GM13977 (cell line): ENCODE results near the gene MMS19.
"Not testable (repeated sequence)": the region's sequence is repeated elsewhere in the genome, so short reads cannot be mapped to it uniquely, and the experiment has no call there.

Experiments
- DNase-seq: peaks from one replicate; pipeline ENCODE4 v3.0.0; 2012; ENCODE audit warnings: low spot score
- in situ Hi-C: fragments of 300-500 bp; cut with MboI; formaldehyde crosslinking; loops from one replicate; pipeline ENCODE4 v1.12.0; 2022; ENCODE audit warnings: low sequenced_read_pairs, low pct_unique_long_range_greater_than_20kb, mixed read lengths, inconsistent platforms; ENCODE audit not compliant: unreplicated experiment
- TF ChIP-seq, protein P1 (sequence below): IDR thresholded peaks from 2 replicates; pipeline ENCODE4 v1.5.1; 2012; ENCODE audit warnings: mild to moderate bottlenecking, control low read depth; ENCODE audit not compliant: insufficient read depth; ENCODE audit errors: extremely low read depth, missing control alignments

MMS19 gene

DNA sequence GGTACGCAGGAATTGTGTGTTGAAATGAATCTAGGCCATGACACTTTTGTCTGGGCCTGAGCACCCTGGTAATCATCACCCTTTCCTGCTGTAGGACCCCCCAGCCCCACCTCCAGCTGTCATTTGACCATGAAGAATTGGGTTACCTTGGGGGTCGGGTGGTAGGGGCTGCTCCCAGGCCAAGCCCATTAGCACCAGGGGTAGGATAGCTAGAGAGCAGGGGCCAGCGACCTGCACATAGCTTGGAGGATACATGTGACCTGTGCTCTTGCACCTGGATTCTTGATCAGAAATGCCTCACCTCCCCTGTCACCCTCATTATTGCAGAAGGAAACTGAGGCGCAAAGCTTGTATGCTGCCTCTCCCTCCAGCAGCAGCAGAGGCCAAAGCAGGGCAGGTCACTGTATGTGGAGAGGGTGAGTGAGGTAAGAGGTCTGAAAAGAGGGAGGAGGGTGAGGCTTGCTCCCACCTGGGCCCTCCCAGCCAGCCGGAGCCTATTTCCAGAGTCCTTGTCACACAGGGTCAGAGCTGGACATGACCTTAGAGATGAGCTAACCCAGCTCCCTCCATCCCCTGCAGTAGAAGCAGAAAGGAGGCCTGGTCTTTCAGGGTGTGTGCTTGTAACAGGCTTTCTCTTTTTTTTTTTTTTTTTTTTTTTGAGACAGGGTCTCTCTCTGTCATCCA, 39.1 kb upstream of the MMS19 start:
- in situ Hi-C loops: no loop called here
- TF ChIP-seq, protein P1, sequence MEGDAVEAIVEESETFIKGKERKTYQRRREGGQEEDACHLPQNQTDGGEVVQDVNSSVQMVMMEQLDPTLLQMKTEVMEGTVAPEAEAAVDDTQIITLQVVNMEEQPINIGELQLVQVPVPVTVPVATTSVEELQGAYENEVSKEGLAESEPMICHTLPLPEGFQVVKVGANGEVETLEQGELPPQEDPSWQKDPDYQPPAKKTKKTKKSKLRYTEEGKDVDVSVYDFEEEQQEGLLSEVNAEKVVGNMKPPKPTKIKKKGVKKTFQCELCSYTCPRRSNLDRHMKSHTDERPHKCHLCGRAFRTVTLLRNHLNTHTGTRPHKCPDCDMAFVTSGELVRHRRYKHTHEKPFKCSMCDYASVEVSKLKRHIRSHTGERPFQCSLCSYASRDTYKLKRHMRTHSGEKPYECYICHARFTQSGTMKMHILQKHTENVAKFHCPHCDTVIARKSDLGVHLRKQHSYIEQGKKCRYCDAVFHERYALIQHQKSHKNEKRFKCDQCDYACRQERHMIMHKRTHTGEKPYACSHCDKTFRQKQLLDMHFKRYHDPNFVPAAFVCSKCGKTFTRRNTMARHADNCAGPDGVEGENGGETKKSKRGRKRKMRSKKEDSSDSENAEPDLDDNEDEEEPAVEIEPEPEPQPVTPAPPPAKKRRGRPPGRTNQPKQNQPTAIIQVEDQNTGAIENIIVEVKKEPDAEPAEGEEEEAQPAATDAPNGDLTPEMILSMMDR: no peak
- DNase-seq: no peak

DNA sequence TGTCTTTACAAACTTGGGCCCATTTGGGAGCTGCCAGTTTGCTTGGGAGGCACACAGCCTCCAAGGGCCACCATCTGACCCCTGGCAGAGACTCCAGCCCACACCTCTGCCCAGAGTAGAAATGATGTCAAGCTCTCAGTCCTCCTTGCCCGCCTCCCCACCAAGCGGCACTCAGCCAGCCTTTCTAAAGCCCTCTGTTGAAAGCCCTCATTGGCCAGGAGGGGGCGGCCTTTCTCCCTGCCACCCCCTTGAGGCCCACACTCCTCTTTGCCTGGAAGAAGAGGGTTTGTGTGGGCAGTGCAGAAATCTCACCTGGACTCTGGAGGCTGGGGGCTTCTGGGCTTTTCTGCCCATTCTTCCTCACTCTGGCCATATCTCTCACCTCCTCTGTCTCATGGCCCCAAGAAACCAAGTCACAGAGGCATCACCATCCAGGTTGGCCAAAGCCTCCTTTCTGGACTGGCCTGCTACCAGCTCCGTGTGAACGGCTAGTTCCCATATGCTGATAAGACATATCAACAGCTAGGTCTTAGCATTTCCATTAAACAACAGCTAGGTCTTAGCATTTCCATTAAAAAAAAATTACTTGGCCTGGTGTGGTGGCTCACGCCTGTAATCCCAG, 36.6 kb upstream of the MMS19 start:
- TF ChIP-seq, protein P1: peak; percentile 72
- in situ Hi-C loops: no loop called here
- peak; percentile 75 for DNase-seq

DNA sequence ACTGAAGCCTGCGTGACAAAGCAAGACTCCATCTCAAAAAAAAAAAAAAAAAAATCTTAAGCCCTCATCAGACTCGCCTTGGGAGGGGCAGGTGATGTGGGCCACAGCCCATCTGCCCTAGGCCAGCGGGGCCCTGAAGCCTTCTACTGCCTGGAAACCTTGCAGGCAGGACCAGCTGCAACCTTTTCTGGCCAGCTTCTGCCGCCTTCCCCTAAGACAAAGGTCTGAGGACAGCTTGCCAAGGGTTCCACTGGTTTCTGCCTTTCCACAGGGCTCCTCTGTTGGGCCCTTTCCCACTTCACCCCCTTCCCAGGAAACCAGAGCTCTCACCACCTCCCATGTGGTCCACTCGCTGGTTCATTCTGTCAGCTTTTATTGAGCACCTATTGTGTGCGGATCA, 35.7 kb upstream of the MMS19 start:
- in situ Hi-C loops: no loop called here
- no peak for DNase-seq
- TF ChIP-seq, protein P1: no peak

DNA sequence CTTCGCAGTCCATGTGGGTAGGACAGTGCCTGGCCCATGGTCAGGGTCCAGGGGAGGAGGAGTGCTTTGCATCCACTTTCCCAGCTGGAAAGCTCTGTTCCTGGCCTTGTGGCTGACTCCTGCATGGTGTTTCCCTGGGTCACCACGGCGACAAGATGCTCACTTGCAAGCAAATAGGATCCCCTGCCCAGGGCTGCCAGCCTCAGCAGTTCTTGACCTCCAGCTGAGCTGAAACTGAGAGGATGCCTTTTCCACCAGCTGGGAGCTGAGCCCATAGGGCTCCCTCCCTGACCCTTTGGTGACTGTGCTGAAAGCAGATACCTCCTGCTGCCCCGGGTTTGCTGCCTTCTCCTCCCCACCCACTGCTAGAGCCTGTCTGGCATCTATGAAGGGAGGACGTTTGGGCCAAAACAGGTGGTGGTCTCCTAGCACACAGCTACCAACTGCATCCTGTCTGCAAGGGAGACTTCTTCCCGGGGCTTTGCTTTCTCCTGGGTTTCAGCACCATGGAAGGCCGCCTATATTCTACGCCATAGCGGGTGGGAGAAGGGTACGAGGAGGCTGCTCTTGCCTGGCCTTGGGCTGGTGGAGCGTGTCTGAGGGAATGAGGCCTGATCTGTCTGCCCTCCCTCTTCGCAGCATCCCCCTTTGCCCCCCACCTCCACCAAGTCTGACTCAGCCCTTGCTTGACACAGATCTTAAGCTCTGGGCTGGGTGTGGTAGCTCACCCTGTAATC, 34.9 kb upstream of the MMS19 start:
- in situ Hi-C loops: no loop called here
- TF ChIP-seq, protein P1: no peak
- DNase-seq: no peak

DNA sequence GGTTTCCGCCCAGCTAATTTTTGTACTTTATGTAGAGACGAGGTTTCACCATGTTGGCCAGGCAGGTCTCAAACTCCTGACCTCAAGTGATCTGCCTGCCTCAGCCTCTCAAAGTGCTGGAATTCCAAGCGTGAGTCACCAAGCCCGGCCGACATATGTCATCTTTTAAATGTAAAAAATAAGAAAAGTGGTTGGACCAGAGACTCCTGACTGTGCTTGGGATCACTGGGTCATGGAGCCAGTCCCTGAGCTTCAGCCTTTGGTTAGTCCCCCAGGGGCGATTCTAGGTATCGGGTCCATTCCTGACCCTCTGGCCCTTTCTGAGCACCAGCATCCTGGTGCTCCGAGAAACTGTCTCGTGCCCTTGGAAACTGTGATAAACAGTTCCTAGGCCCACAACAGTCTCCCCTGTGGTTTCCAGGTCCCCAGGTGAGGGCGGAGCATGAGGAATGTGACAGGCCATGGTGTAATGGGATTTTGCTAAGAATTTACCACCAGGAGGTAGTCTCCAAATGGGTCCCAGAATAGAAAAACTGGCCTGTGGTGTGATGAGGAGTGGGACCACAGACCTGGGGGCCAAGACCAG, 33.3 kb upstream of the MMS19 start:
- in situ Hi-C loops: no loop called here
- TF ChIP-seq, protein P1: no peak
- no peak for DNase-seq

DNA sequence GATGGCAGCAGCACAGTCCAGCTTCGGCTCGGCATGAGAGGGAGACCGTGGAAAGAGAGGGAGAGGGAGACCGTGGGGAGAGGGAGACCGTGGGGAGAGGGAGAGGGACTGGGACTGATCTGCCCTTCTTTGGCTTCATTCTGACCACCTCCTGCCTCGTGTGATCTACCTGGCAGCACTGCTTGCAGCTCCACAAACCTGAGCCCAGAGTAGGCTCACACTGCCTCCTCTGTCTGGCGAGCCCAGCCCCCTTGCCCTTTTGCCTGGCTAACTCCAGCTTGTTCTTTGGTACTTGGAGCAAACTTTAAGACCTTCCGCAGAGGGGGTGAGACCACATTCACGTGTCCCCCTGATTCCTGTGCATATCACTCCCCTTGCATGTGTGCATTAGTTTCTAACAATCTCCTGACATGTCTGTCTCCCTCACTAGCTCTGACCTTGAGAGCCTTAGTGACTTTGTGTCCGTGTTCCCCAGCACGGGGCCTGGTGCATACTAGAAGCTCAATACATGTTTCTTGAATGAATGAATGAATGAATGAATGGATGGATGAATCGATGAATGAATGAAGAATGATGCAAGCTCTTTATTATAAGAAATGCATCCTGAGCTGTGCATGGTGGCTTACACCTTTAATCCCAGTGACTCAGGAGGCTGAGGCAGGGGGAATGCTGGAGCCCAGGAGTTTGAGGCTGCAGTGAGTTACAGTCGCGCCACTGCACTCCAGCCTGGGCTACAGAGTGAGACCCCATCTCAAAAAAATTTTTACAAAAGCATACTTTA, 31.7 kb upstream of the MMS19 start:
- in situ Hi-C loops: no loop called here
- TF ChIP-seq, protein P1: no peak
- DNase-seq: no peak

DNA sequence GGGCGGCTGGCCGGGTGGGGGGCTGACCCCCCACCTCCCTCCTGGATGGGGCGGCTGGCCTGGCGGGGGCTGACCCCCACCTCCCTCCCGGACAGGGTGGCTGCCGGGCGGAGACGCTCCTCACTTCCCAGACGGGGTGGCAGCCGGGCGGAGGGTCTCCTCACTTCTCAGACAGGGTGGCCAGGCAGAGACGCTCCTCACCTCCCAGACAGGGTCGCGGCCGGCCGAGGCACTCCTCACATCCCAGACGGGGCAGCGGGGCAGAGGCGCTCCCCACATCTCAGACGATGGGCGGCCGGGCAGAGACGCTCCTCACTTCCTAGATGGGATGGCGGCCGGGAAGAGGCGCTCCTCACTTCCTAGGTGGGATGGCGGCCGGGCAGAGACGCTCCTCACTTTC, 30.7 kb upstream of the MMS19 start:
- DNase-seq, in situ Hi-C loops: not testable (repeated sequence)
